A172 (cell line): Measurements from ENCODE around the gene CNPY3. TPM values are rescaled to one million over a fixed set of nuclear protein-coding genes. Genes with fewer than 3 reads are reported as not detected.
"Not testable (repeated sequence)": the region's sequence is repeated elsewhere in the genome, so short reads cannot be mapped to it uniquely, and the experiment has no call there.

Experiments
- DNase-seq: peaks from one replicate; pipeline ENCODE4 v3.0.0-alpha.2; 2015; ENCODE audit warnings: low spot score
- total RNA-seq: library from RNA; depleted of rRNA; stranded (reverse); fragments of >200 nt; shearing (Covaris generic); gene quantifications from 2 replicates; pipeline ENCODE4 v1.2.3, GENCODE V29; 2014

CNPY3 gene
- total RNA-seq, 1 experiment from 2014 or later: 36.3 TPM

- DNase-seq: no peak
These were observed 13.5 kb upstream of the CNPY3 start, which contains the start of gene PTCRA for GRCh38 chr6:42915732-42916131. Gene PTCRA (plus strand): TSS chr6:42916053. CDS start chr6:42916070, 17 bp downstream.

DNA sequence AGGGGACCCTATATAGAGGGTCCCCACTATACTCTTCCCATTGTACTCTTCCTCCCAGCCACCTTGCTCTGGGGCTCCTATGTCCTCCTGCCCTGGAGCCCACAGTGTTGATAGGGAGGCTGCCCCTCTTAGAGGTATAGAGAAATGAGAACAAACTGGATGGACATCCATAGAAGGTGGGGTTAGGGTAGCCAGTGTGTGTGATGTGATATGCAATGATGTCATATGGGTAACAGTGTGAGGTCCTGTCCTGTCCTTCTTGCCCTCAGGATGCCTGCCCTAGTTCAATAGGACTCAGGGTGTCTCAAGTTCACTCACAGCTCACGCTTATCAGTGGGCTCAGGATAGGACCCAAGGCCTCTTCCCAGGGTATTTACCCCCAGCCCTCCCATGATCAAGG, 13.0 kb upstream of the CNPY3 start:
- no peak for DNase-seq

DNA sequence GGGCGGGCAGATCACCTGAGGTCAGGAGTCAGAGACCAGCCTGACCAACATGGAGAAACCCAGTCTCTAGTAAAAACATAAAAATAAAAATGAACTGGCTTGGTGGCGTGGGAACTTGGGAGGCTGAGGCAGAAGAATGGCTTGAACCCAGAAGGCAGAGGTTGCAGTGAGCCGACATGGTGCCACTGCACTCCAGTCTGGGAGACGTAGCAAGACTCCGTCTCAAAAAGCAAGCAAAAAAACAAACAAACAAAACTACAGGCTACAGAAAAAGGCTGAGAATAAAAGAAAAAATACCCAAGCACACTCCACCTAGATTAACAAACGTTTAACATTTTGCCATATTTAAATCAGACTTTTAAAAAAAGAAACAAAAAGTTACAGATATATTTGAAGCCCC, 7.5 kb upstream of the CNPY3 start:
- DNase-seq: no peak

- no peak for DNase-seq
These were observed 5.6 kb upstream of the CNPY3 start for GRCh38 chr6:42923666-42924065.

DNA sequence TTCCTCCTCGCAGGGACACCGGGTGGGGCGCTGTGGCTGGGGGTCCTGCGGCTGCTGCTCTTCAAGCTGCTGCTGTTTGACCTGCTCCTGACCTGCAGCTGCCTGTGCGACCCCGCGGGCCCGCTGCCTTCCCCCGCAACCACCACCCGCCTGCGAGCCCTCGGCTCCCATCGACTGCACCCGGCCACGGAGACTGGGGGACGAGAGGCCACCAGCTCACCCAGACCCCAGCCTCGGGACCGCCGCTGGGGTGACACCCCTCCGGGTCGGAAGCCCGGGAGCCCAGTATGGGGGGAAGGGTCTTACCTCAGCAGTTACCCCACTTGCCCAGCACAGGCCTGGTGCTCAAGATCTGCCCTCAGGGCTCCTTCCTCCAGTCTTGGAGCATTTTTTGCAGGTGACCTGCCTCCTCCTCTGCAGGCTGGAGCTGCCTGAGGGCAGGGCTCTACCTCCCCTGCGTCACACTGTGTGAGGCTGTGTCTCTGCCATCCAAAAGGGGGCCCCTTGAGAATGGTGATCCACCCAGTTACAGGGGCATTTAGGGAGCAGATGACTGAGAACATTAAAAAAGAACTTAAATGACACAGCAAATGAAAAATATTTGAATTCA, 3.9 kb upstream of the CNPY3 start:
- no peak for DNase-seq

- peak; percentile 61 for DNase-seq
These were observed 611 bp downstream of the CNPY3 start for GRCh38 chr6:42929821-42930360.

- DNase-seq: no peak
These were observed 3.1 kb downstream of the CNPY3 start for GRCh38 chr6:42932412-42932811.

DNA sequence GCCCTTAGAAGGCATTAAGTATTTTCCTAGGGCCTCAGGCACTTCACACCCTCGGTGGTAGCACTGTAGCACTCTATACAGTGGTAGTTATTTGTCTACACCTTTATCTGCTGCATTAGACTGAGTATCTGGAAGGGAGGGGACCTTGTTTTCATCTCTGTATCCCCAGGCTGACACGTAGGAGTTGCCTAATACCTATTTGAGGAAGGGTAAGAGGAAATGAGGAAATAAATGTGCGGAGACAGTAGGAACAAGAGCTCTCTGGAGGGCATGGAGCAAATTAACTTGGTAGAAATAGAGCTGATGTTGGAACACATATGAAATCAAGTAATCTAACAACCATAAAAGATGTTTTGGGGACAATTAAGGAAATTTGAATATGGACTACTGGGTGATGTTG, 3.9 kb downstream of the CNPY3 start:
- DNase-seq: no peak

- no peak for DNase-seq
These were observed 6.0 kb downstream of the CNPY3 start for GRCh38 chr6:42935322-42935721.

DNA sequence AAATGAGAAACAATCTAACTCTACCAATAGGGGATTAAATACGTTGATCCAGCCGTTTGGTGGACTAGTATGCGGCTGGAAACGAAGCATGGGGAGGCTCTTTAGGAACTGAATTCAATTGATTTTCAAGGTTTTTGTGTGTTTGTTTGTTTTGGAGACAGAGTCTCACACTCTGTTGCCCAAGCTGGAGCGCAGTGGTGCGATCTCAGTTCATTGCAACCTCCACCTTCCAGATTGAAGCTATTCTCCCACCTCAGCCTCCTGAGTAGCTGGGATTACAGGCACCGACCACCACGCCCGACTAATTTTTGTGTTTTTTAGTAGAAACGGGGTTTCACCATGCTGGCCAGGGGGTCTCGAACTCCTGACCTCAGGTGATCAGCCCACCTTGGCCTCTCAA, 7.1 kb downstream of the CNPY3 start:
- DNase-seq: no peak

- no peak for DNase-seq
These were observed 8.5 kb downstream of the CNPY3 start for GRCh38 chr6:42937548-42938427.

DNA sequence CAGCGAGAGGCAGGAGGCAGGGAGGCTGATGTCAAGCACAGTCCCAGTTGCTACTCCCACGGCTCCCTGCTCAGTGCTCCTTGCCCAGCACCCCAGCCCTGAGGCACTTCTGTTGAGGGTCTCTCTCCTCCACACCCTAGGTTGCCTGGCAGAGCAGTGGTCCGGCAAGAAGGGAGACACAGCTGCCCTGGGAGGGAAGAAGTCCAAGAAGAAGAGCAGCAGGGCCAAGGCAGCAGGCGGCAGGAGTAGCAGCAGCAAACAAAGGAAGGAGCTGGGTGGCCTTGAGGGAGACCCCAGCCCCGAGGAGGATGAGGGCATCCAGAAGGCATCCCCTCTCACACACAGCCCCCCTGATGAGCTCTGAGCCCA, 9.1 kb downstream of the CNPY3 start:
- no peak for DNase-seq

DNA sequence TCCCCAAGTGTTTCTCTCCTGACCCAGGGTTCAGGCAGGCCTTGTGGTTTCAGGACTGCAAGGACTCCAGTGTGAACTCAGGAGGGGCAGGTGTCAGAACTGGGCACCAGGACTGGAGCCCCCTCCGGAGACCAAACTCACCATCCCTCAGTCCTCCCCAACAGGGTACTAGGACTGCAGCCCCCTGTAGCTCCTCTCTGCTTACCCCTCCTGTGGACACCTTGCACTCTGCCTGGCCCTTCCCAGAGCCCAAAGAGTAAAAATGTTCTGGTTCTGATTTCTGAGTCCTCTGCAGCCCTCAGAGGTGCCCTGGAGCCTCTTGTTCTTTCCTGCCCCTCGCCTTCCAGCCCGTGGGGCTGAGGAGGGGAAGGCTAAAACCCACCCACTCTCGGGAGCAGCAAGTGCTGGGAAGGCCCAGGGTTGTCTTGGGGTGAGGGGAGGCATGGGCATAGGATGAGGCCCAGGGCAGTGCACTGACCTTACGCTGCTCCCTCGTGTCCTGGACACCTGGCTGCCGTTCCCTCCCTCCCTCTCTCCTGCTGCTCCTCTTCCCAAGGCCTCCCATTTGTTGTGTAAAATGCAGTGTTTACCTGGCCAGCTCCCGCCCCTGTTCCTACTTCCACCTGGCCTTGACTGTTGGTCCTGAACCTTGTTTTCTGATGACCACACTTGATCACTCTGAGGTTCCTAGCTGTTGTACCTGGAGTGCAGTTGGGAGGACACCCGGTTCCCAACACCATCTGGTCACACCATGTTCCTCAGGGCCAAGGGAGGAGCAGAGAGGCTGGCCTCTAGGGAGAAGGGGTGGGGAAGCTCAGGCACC, 9.9 kb downstream of the CNPY3 start:
- no peak for DNase-seq

DNA sequence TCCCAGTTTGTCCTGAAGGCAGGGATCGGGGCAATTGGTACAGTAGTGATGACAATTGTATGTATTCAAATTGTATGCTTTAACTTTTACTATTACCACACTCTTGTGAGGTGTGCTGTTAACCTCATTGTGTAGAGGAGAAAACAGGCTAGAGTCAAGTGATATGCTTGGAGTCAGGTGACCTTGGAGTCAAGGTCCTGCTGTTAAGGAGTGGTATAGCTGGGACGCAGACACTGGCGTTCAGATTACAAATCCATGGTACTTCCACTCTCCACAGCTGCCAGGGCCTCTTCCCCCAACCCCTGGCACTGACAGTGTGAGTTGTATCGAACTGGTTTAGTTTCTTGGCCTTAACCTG, 10.5 kb downstream of the CNPY3 start:
- DNase-seq: no peak

- no peak for DNase-seq
These were observed 11.3 kb downstream of the CNPY3 start for GRCh38 chr6:42940493-42941045.

DNA sequence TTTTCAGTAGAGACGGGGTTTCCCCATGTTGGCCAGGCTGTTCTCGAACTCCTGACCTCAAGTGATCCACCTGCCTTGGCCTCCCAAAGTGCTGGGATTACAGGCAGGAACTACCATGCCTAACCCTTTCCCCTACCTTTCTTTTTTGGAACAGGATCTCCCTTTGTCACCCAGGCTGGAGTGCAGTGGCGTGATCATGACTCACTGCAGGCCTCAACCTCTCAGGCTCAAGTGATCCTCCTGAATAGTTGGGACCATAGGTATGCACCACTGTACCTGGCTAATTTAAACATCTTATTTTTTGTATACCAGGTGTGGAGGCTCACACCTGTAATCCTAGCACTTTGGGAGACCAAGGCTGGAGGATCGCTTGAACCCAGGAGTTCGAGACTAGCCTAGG, 12.1 kb downstream of the CNPY3 start:
- DNase-seq: not testable (repeated sequence)

DNA sequence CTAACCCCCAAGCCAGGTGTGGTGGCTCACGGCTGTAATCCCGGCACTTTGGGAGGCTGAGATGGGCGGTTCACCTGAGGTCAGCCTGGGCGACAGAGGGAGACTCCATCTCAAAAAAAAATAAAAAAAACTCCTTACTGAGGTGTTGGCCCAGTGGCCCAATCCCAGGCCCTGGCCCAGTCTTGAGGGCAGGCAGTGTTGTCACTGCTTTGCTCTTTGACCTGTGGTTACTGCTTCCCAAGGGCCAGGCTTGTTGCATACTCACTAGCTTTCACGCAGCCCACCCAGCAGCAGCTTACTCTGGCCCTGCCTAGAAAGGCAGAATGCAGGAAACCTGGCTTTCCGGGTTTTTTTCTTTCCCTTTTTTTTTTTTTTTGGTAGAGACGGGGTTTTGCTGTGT, 13.2 kb downstream of the CNPY3 start:
- no peak for DNase-seq

GRCh38 chr6:42947950-42948349, 18.7 kb downstream of the CNPY3 start:
- no peak for DNase-seq

DNA sequence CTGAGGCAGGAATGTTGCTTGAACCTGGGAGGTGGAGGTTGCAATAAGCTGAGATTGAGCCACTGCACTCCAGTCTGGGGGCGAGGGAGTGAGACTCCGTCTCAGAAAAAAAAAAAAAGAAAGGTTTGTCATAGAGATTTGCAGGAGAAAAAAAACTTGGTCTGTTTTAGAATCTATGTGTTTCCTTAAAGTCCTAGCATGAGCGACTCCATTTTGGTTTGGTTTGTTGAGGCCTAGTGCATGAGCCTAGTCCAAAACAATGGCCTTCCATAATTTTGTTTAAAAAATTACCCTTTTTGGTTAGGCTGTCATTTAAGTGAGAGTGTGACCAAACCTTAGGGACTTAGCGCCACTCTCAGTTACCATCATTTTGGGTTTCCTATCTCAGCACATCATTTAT, 23.1 kb downstream of the CNPY3 start:
- DNase-seq: no peak

DNA sequence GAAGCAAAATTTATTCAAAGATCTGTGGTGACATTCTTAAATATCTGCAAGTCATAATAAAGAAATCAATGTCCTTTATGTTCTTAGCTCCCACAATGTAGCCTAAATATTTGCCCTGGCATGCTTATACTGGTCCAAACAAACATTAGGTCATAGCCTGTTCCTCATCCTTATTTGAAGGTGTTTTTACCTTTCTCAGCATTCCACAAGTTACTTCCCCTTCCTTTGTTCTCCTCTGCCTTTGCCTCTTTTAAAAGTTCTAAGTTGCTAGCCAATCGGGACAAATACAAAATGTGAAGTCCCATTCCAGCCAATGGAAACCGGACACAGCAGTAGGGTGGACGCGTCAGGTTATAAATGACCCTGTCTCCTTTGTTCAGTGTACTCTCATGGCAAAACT, 25.1 kb downstream of the CNPY3 start:
- not testable (repeated sequence) for DNase-seq

GRCh38 chr6:42958125-42958524, 28.8 kb downstream of the CNPY3 start:
- DNase-seq: no peak

DNA sequence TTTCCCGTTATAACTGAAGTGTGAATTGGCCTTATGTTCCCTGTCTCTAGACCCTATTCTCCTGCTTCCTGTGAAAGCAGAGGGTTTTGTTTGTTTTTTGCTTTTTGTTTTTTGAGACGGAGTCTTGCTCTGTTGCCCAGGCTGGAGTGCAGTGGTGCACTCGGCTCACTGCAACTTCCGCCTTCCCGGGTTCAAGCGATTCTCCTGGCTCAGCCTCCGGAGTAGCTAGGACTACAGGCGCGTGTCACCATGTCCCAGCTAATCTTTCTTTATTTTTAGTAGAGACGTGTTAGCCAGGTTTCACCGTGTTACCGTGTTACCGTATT, 30.6 kb downstream of the CNPY3 start:
- DNase-seq: no peak
